Measurements from ENCODE around the gene PSEN2. TPM values are rescaled to one million over a fixed set of nuclear protein-coding genes. Genes with fewer than 3 reads are reported as not detected.

The PSEN2 gene
- total RNA-seq = 10 to 100 TPM; 37.8 to 56.9 (median 47.1) TPM

GRCh38 chr1:226870401-226871279 lies at the start of gene PSEN2:
Gene PSEN2, plus strand, starts transcription at chr1:226870616. Its CDS starts 11,292 bp downstream, at chr1:226881908.
- intact Hi-C loops (cut with DNase I) = no loop called here
- Histone ChIP-seq H3K27me3 (peaks cover 0 to 3% (median 0%) of the 10 kb centered on the region in 4 donors), H3K4me3 (peak within 1 kb of the TSS; percentile 88 to 91 (median 88)), H3K4me1 (peaks cover 16 to 52% (median 44%) of the 10 kb centered on the region in 4 donors), H3K36me3 (peaks cover 0 to under 1% (median 0%) of the 10 kb centered on the region in 4 donors), H3K27ac (replicated peaks in 1 of 4) (peak within 1 kb of the TSS; percentile 88 to 91 (median 88)), H3K9me3 (no peaks in the 10 kb centered on the region)
- TF ChIP-seq POLR2AphosphoS5 (IDR thresholded peaks at IDR 0.05) = peak; percentile 67 to 71
- TF ChIP-seq, protein P1, sequence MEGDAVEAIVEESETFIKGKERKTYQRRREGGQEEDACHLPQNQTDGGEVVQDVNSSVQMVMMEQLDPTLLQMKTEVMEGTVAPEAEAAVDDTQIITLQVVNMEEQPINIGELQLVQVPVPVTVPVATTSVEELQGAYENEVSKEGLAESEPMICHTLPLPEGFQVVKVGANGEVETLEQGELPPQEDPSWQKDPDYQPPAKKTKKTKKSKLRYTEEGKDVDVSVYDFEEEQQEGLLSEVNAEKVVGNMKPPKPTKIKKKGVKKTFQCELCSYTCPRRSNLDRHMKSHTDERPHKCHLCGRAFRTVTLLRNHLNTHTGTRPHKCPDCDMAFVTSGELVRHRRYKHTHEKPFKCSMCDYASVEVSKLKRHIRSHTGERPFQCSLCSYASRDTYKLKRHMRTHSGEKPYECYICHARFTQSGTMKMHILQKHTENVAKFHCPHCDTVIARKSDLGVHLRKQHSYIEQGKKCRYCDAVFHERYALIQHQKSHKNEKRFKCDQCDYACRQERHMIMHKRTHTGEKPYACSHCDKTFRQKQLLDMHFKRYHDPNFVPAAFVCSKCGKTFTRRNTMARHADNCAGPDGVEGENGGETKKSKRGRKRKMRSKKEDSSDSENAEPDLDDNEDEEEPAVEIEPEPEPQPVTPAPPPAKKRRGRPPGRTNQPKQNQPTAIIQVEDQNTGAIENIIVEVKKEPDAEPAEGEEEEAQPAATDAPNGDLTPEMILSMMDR (IDR thresholded peaks at IDR 0.05) = peak; percentile 15 to 39 (median 28)
- no peak for TF ChIP-seq POLR2A (IDR thresholded peaks at IDR 0.05; ENCODE audit: low read depth)
- no peak for TF ChIP-seq EP300 (IDR thresholded peaks at IDR 0.05)
- DNase-seq (ENCODE audit: extremely low spot score) = peak; percentile 92
- WGBS = 0% methylated on average over 15 of the region's 97 CpGs

GRCh38 chr1:226820941-226821718 lies 49.3 kb upstream of the PSEN2 start:
- intact Hi-C loops (cut with DNase I) = no loop called here

GRCh38 chr1:226821719-226822085 lies 48.7 kb upstream of the PSEN2 start:
- no peak overlapping the region for H3K4me3 ChIP-seq
- peaks cover 20 to 31% (median 24%) of the 10 kb centered on the region in 4 donors for H3K4me1 ChIP-seq
- intact Hi-C loops (cut with DNase I) = no loop called here
- TF ChIP-seq POLR2A (IDR thresholded peaks at IDR 0.05; ENCODE audit: low read depth) = no peak
- TF ChIP-seq, protein P1 (IDR thresholded peaks at IDR 0.05) = no peak
- no peak for TF ChIP-seq POLR2AphosphoS5 (IDR thresholded peaks at IDR 0.05)
- TF ChIP-seq EP300 (IDR thresholded peaks at IDR 0.05) = no peak
- H3K36me3 ChIP-seq = no peaks in the 10 kb centered on the region
- no peaks in the 10 kb centered on the region for H3K9me3 ChIP-seq
- DNase-seq (ENCODE audit: extremely low spot score) = no peak
- WGBS = 14% methylated on average over 1 of the region's 1 CpG
- H3K27me3 ChIP-seq = no peaks in the 10 kb centered on the region
- H3K27ac ChIP-seq (replicated peaks in 1 of 4) = peak overlapping the region; percentile 79 to 91 (median 88)

More at GRCh38 chr1:226820941-226821718, 49.3 kb upstream of the PSEN2 start:
- Histone ChIP-seq H3K4me1 (peaks cover 20 to 32% (median 23%) of the 10 kb centered on the region in 4 donors), H3K36me3 (no peaks in the 10 kb centered on the region), H3K27me3 (no peaks in the 10 kb centered on the region), H3K4me3 (no peak overlapping the region), H3K27ac (replicated peaks in 1 of 4) (peak overlapping the region; percentile 79 to 91 (median 88)), H3K9me3 (no peaks in the 10 kb centered on the region)
- peak; percentile 97 for DNase-seq (ENCODE audit: extremely low spot score)
- 30% methylated on average over 8 of the region's 8 CpGs for WGBS
- TF ChIP-seq EP300 (IDR thresholded peaks at IDR 0.05) = peak; percentile 88
- TF ChIP-seq, protein P1 (IDR thresholded peaks at IDR 0.05) = no peak
- TF ChIP-seq POLR2AphosphoS5 (IDR thresholded peaks at IDR 0.05) = peak; percentile 97 to 100

- no peaks in the 10 kb centered on the region for H3K36me3 ChIP-seq
- no peak overlapping the region for H3K4me3 ChIP-seq
- intact Hi-C loops (cut with DNase I) = no loop called here
- H3K27me3 ChIP-seq = no peaks in the 10 kb centered on the region
- peaks cover 36 to 50% (median 43%) of the 10 kb centered on the region in 4 donors for H3K4me1 ChIP-seq
- no peaks in the 10 kb centered on the region for H3K9me3 ChIP-seq
- WGBS = 90% methylated on average over 5 of the region's 5 CpGs
- H3K27ac ChIP-seq (replicated peaks in 1 of 4) = peak overlapping the region in 3 of 4 donors; percentile 87 to 91 (median 88)
- TF ChIP-seq, protein P1 (IDR thresholded peaks at IDR 0.05) = no peak
- TF ChIP-seq POLR2AphosphoS5 (IDR thresholded peaks at IDR 0.05) (no peak), EP300 (IDR thresholded peaks at IDR 0.05) (no peak), POLR2A (IDR thresholded peaks at IDR 0.05; ENCODE audit: low read depth) (no peak)
- no peak for DNase-seq (ENCODE audit: extremely low spot score)
Measured at GRCh38 chr1:226823643-226824042, 46.8 kb upstream of the PSEN2 start.

Data from esophagus muscularis mucosa (tissue), 4 donors.